Fibroblast of villous mesenchyme (primary cell): ENCODE results near the gene TMEM147. TPM values are rescaled to one million over a fixed set of nuclear protein-coding genes. Genes with fewer than 3 reads are reported as not detected.

ENCODE experiments used
- DNase-seq: peaks from one replicate; pipeline ENCODE4 v3.0.0-alpha.2; 2010; ENCODE audit warnings: low read depth
- H3K4me3 ChIP-seq: 2 replicates; pipeline ENCODE4 v1.5.1; 2011; ENCODE audit warnings: low read depth, mild to moderate bottlenecking, low read length
- total RNA-seq: library from RNA; depleted of rRNA; stranded (reverse); fragments of >200 nt; gene quantifications from 2 replicates; pipeline ENCODE4 v1.2.3, GENCODE V29; 2012
- TF ChIP-seq, protein P1 (sequence below): IDR thresholded peaks from 2 replicates; pipeline ENCODE4 v1.5.1; 2012; ENCODE audit warnings: low read depth, mild to moderate bottlenecking, low read length; ENCODE audit not compliant: insufficient read depth

The TMEM147 gene, protein sequence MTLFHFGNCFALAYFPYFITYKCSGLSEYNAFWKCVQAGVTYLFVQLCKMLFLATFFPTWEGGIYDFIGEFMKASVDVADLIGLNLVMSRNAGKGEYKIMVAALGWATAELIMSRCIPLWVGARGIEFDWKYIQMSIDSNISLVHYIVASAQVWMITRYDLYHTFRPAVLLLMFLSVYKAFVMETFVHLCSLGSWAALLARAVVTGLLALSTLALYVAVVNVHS
- 77.3 and 81.2 TPM in 2 replicates for total RNA-seq

DNA sequence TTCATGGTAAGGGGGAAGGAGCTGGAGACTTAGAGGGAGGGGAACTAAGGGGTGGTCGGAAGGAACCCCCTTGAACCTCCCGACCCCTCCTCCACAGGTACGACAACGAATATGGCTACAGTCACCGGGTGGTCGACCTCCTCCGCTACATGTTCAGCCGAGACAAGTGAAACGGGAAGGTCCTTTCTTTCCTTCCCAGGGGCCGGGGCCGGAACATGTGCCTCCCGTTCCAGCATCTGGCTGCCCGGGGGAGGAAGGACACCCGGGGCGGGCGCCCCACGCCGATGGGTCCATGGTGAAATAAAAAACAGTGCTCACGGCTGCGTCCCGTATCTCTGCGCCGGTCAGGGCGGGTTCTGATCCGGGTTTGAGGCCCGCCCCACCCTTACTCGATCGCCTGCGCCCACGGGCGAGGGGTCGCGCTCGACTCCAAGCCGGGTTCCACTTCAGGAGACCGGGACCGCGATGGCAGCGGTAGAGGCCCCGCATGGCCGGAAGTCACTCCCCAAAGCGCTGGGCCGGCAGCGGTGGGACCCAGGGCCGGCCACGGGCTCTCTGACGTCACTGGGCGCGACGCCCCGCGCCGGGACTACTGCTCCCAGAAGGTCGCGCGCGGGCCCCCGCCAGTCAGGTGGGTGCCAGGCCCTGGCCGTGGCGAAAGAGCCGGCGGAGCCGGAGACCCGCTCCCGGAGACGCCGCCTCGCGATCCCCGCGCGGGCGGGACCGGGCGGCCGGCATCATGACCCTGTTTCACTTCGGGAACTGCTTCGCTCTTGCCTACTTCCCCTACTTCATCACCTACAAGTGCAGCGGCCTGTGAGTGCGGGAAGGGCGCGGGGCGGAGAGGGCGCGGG lies at the start of gene TMEM147:
Gene TMEM147 (plus strand): TSS at position 626 of the 854 bp plus-strand sequence. CDS start 114 bp downstream, at position 740.
- TF ChIP-seq, protein P1, sequence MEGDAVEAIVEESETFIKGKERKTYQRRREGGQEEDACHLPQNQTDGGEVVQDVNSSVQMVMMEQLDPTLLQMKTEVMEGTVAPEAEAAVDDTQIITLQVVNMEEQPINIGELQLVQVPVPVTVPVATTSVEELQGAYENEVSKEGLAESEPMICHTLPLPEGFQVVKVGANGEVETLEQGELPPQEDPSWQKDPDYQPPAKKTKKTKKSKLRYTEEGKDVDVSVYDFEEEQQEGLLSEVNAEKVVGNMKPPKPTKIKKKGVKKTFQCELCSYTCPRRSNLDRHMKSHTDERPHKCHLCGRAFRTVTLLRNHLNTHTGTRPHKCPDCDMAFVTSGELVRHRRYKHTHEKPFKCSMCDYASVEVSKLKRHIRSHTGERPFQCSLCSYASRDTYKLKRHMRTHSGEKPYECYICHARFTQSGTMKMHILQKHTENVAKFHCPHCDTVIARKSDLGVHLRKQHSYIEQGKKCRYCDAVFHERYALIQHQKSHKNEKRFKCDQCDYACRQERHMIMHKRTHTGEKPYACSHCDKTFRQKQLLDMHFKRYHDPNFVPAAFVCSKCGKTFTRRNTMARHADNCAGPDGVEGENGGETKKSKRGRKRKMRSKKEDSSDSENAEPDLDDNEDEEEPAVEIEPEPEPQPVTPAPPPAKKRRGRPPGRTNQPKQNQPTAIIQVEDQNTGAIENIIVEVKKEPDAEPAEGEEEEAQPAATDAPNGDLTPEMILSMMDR = no peak
- peak within 1 kb of the TSS; percentile 80 for H3K4me3 ChIP-seq
- DNase-seq = peak; percentile 91

- TF ChIP-seq, protein P1 = no peak
- DNase-seq = no peak
- no peak overlapping the region for H3K4me3 ChIP-seq
Observed at GRCh38 chr19:35497406-35497805, 48.0 kb upstream of the TMEM147 start.

DNA sequence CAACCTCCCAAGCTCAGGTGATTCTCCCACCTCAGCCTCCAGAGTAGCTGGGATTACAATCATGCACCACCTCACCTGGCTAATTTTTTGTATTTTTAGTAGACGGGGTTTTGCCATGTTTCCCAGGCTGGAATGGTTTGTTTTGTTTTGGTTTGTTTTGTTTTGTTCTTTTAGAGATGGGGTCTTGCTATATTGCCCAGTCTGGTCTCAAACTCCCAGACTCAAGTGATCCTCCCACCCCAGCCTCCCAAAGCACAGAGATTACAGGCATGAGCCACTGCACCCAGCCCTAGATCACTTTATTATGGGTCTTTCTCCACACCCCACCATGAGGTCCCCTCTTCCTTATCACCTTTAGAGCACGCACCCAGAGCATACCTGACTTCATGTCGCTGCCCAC lies 47.2 kb upstream of the TMEM147 start:
- TF ChIP-seq, protein P1 = no peak
- no peak overlapping the region for H3K4me3 ChIP-seq
- DNase-seq = no peak

- no peak for DNase-seq
Observed at GRCh38 chr19:35498984-35499527, 46.4 kb upstream of the TMEM147 start.

DNA sequence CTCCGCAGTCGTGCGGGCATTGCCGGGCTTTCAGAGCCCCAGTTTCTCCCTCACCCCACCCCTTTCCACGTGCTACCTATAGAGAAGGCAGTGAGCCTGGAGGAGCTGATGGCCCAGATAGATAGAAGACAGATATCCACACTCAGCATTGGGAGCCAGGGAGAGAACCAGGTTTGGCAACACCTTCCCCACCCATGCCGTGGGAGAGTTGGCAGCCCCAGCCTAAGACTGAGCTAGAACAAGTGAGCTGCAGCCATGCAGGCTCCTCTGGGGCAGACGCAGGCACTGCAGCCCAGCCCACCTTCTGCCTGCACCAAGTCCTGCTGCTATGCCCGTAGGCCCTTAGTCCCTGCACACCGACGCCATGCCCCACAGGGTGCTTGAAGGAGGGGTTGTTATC lies 44.8 kb upstream of the TMEM147 start:
- no peak overlapping the region for H3K4me3 ChIP-seq
- TF ChIP-seq, protein P1 = no peak
- no peak for DNase-seq

More at GRCh38 chr19:35498984-35499527, 46.4 kb upstream of the TMEM147 start:
- TF ChIP-seq, protein P1 = no peak
- H3K4me3 ChIP-seq = no peak overlapping the region

GRCh38 chr19:35501684-35502083 lies 43.7 kb upstream of the TMEM147 start:
- peak; percentile 31 for DNase-seq
- no peak overlapping the region for H3K4me3 ChIP-seq
- TF ChIP-seq, protein P1 = no peak
